HG02852 (cell line): ENCODE data around the gene AGPAT4.

Experiments used
- ATAC-seq: cut with Tn5 transposase; IDR thresholded peaks from one replicate; pipeline ENCODE4 v1.9.1; 2021; ENCODE audit warnings: mild to moderate bottlenecking, moderate library complexity; ENCODE audit not compliant: unreplicated experiment

AGPAT4 gene

DNA sequence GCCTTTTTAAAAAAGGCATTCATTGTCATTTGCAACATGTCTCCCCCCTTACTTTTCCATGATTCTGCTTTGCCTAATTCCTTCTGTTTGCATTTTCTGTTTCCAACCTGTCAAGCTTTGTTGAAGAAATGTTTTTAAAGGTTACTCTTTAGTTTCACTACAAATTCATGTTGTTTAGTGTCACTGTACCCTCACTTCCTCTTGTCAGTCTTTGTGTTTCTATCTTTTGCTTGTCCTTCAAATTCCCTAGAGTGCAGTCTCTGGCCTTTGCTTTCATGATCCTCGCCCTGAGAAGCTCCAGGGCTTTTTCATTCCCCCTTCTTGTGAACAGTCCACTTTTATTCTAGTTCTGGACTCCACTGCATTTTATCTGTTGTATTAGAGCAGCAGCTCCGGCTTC lies 191.6 kb downstream of the AGPAT4 start:
- ATAC-seq = no peak

DNA sequence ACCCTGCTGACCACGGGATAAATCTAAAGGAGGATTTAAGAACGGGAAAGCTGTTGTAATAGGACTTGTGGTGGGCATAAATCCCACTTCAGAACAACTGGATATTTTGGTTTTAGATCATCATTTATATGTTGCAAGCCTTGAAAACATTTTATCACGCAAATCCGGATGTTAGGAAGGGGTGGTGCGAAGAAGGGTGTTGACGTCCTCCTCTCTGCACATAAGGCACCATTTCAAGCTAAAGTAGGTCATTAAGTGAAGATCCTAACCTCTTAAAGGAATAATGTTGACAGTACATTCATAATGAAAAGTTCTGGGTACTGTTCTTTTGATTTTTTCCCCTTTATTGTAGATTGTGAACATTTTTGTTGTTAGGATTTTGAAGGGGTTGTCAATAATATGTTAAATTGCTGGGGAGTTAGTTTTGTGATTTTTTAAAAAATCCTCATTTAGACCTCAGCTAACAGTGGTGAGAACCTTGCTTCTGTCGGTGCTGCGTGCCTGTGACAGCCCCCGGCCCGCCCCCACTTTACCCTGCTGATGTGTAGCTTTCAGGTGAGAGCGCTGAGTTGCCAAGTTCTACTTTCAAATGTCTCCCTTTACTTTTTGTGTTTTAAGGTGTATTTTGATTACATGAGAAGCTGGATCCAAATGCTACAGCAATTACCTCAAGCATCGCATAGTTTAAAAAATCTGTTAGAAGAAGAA lies 193.4 kb downstream of the AGPAT4 start:
- no peak for ATAC-seq
